GM21825 (cell line): Measurements from ENCODE around the gene VSTM2A.
"Not testable (repeated sequence)": the region's sequence is repeated elsewhere in the genome, so short reads cannot be mapped to it uniquely, and the experiment has no call there.

ENCODE experiments used
- ATAC-seq: cut with Tn5 transposase; IDR thresholded peaks from one replicate; pipeline ENCODE4 v1.9.1; 2021; ENCODE audit warnings: mild to moderate bottlenecking, moderate library complexity; ENCODE audit not compliant: unreplicated experiment

The VSTM2A gene, protein sequence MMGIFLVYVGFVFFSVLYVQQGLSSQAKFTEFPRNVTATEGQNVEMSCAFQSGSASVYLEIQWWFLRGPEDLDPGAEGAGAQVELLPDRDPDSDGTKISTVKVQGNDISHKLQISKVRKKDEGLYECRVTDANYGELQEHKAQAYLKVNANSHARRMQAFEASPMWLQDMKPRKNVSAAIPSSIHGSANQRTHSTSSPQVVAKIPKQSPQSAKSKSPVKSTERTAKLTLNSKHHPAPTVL

DNA sequence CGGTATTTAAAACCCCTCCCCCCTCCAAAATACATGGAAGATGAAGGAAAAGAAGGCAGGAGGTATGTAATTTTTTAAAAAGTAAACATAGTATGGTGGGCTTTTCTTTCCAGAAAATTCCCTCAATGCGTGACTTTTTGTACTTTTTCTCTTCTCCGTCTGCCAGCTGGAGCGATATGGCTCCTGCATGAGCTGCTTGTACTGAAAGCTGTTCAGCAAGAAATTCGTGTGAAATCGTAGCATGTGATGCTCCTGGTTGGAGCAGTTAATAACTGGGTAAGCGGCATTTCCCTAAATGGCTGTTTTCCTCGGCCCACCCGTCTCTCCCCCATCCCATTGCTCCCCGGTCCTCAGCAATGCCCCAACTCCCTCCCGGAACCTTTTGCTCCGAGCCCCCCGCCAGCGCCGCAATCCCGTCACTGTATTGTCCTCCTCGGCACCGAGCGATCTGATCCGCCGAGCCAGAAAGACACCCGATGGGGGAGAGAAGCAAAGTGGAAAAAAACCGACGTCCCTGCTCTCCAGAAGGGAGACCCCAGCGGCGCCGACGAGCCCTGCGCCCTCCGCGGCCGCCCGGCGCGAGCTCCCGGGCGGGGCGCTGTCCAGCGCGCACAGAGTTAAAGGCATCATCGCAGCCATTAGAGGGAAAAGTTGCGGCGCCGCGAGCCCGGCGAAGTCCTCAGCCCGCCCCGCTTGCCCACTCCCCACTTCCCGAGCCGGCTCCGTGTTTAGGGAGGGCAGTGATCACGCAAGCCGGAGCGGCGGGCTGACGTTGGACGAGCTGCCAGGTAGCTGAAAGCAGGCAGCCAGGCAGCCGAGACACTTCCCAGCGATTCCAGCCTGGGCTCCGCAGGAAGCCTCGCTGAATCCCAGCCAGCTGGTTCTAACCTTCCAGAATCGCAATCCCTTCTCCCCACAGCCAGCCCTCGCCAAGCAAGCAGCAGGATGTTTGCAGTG is at the start of gene VSTM2A:
Gene VSTM2A (plus strand): TSS at position 707 of the 957 bp plus-strand sequence. CDS start 356 bp downstream, outside the sequence.
- no peak for ATAC-seq

DNA sequence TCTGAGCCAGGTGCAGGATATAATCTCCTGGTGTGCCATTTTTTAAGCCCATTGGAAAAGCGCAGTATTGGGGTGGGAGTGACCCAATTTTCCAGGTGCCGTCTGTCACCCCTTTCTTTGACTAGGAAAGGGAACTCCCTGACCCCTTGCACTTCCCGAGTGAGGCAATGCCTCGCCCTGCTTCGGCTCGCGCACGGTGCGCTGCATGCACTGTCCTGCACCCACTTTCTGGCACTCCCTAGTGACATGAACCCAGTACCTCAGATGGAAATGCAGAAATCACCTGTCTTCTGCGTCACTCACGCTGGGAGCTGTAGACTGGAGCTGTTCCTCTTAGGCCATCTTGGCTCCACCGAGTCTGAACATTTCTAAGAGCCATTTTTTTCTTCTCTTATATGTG is 37.6 kb upstream of the VSTM2A start:
- not testable (repeated sequence) for ATAC-seq

DNA sequence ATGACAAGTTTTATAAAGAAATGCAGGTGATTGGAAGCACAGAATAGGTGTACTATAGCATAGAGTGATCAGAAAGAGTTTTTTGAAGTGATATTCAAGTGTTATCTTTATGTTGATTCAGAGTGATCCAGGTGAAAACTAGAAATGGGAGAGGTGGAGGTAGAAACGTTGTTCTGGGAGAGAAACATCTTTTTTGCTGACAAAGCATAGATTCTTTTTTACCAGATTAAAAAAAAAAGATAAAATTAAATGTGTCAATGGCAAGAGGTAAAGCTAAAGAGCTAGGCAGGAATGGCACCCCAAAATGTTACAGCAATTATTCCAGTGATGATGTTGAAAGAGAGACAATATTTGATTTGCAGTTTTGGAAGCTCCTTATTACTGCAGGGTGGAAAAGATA is 12.6 kb upstream of the VSTM2A start:
- no peak for ATAC-seq

DNA sequence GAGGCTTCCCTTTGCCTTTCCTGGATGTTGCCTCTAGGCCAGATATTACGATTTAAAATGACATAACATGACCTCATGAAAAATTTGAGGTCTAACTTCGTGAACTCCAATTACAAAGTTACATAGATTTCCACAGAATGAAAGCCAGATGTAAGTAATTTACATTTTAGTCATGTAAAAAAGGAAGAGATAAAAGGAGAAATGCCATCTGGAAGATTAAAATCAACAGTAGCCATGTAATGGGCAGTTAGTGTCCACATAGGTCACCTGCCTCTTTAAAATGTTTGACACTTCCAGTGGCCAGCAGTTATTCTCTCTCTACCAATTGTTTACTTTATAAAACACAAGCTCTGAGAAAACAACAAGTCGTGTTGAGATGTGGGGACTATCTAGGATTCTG is 4.1 kb upstream of the VSTM2A start:
- ATAC-seq, result no peak

DNA sequence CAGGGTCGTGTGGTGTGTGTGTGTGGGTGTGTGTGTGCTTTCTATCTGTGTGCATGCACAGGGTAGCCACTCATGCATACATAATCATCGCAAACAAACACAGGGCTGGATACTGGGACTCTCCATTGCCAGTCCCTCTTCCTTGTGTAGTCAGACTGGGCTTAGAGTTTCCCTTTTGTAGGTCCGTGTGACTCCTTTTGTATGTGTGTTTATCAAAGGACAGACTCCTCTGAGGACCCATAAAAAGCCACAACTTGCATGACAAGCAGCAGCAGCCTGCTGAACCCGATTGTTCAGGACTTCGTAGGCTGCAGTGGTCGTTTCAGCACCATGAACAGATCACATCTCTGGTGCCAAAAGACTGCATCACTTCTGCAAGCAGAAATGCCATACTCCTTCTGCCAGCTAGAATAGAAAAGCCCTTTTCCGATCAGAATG is 895 bp downstream of the VSTM2A start:
- no peak for ATAC-seq

DNA sequence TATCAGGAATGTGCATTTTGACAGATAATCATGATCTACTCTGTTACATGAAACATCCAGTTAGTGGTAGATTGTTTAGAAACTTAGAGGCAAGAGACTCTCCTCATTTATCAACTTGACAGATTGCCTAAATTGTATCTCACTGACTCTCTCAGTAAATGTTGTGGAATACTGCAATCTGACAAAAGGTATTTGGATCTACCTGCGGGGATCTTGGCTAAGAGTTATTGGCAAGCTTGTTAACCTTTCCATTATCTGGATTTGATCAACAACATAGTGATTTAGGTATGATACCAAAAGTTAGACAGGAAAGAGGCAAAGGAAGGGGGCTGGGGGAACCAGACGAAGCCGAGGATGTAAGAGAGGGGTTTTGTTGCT is 2.0 kb downstream of the VSTM2A start:
- no peak for ATAC-seq

DNA sequence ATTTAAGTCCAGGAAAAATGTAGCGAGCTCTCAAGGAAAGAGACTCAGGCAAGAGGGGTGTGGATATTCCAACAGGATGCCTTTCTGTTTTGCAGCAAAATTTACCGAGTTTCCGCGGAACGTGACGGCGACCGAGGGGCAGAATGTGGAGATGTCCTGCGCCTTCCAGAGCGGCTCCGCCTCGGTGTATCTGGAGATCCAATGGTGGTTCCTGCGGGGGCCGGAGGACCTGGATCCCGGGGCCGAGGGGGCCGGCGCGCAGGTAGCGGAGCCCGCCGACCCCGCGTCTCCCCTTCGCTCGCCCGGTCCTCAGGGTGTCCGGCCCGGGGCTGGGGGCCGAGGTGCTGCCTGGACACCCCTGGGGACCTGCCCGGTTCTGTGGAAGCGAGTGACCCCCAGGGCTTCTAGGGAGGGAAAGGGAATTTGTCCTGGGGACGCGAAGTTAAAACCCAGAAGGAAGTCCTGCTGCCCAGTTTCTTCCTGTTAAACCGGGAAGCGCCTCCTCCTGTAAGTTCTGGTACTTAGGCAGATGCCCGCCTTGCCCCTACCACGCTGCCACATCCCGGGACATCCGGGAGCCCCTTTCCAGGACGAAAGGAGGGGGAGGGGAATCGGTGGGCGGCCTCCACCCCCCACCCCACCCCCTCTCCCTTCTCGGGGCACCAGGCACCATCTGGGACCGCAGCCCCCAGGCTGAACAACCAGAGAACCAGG is 2.5 kb downstream of the VSTM2A start:
- no peak for ATAC-seq

DNA sequence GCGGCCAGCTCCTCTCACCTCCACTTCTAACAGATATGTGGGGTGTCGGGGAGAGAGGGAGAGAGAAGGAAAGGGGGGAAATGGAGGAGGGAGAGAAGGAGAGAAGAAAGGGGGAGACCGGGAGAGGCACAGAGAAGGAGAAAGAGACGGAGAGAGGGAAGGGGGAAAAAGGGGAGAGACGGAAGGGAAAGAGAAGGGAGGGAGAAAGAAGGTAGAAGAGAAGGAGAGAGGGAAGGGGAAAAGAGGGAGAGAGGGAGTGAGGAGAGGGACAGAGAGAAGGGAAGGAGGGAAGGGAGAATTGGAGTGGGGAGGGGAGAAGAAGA is 3.0 kb downstream of the VSTM2A start:
- no peak for ATAC-seq

DNA sequence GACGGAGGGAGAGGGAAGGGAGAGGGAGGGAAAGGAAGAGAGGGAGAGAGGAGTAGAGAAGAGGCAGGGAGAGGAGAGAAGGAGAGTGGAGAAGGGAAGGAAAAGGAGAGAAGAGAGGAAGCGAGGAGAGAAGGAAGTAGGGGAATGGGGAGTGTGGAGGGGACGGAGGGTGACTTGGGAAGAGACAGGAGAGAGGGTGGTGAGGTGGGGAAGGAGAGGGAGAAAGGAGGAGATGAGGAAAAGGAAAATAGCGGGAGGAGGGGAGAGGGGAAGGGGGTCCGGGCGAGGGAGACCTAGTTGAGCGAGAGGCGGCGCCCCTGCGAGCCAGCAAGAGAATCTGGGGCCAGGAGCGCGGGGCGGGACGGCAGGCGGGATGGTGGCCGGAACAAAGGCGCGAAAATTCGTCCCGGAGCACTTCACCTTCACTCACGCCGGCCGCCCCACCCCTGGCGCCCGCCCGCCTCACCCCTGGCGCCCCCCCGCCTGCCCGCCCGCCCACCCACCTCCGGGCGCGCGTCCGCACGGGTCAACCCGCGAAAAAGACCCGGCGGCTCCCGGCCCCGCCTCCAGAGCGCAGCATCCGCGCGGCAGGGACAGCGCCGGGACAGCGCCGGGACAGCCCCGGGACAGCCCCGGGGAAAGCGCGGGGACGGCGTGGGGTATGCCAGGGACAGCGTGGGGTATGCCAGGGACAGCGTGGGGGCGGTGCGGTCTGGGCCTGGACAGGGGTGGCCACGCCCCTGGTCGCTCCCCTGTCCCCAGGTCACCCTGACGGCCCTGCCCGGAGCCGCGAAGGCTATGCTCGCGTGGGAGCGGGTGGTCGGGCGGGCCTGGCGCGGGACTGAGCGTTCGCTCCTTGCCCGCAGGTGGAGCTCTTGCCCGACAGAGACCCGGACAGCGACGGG is 4.2 kb downstream of the VSTM2A start:
- no peak for ATAC-seq

DNA sequence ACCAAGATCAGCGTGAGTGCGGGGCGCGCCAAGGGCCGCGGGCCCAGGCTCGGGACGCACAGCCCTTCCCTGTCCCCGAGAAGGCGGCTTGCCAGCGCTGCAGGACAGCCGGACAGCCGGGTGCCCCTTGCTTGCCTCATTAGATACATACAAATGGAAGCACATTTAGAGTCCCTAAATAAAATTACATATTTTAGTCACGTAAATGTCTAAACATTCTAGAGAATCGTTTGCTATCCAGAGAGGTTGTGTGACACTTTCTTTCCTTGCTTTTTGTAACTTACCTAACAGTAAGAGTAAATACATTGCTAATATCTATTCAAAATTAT is 4.8 kb downstream of the VSTM2A start:
- ATAC-seq, result no peak

DNA sequence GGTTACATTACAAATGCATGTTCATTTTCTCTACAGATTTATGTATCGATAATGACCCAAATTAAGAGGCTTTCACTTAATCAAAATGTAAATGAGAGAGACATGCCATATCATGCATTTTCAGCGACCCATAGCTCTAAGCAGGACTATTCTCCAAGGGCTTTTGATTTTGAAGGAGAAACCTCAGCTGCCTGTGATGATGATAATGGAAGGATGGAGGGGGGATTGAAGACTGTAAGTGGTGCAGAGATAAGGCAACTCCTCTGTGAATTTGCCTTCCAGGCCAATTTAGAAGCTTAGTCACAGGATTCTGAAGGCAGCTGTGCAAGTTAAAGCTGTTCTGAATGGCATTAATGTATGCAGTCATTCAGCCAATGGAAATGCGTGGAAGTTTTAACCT is 8.3 kb downstream of the VSTM2A start:
- no peak for ATAC-seq

DNA sequence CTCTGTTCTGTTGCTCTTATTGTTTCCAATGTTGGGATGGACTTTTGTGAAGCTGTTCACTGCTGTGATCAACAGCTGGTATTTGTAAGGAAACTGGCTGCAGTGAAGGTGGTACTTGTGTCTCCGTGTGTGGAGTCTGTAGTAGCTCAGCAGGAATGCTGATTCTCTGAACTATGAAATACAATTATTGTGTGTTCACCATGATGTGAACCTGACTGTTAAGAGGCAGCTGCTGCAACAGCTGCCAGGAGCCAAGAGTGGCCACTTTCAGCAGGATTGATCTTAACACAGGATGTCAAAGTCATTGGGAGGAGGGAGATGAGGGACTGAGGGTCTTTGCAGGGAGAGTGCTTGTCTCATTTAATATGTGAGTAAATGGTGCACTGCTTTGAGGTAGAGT is 13.9 kb downstream of the VSTM2A start:
- ATAC-seq, result no peak

DNA sequence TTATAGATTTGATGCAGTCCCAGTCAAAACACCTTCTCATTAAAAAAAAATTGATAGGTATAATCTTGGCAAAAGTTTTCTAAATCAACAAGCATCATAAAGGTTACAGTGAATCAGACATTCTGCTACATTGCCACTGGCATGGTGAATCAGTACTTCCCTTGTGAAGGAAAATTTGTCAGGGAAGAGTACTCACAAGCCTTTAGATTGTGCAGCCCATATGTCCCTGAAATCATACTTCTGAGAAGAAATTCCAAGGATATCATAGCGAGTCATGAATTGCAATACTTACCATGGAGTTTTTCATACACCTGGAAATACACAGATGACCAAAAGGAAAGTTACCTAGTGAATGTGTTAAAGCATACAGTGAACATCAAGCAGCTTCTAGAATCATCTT is 17.2 kb downstream of the VSTM2A start:
- ATAC-seq, result no peak

DNA sequence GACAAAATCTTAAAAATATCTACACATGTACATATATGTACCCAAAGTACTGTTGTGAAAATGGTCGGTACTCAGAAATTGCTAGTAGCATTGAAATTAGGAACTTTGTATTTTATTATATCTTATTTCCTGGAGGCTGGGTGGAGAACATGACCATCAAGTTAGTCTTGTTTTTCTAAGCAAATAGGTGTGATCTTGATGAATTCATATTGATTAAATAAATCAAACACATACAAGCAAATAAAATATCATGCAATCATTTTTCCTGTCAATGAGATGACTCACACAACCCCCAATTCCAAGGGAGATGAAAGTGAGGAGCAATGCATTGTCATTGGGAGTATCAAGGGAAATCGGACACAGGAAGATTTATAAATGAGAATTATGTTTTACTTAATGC is 18.0 kb downstream of the VSTM2A start:
- ATAC-seq, result no peak

DNA sequence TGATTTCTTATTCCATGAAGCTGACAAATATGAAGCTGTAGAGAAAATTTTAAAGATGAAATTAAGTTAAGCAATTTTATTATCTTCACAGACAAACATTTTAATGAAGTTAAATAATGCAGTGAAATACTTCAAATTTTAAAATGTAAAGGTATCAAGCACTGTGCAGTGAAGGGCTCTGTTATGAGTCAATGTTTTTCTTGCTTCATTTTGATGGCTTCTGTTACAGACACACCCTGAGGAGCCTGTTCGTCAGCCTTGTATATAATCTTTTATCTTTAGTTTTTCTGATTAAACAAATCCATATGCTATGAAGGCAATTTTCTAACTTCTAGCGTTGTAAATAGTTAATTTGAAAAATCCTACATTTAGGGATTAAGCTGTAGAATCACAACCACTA is 18.5 kb downstream of the VSTM2A start:
- ATAC-seq, result no peak

DNA sequence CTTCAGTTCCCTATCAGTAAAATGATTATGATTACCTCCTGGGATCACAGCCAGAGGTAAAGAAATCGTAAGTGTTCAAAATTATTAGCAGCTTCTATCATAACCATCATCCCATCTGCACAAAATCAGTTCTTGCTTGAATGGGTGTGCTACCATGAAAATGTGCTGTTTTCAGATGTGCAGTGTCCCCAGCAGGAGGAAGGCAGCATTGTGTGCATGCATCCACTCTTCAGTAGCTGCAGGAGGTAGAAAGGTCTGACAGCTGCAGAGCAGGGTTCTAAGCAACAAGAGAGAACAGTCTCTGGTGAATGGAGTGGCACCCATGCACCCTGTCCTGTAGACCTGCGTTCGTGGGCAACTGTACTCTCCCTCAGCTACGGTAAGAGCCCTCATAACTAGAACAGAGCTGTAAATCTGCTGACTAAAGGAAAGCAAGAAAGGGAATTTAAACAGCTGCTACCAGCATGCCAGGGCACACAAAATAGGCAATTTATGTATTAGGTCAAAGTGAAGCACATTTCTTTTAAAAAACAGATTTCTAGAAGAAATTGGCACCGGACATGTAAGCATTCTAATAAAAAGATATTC is 21.2 kb downstream of the VSTM2A start:
- no peak for ATAC-seq

DNA sequence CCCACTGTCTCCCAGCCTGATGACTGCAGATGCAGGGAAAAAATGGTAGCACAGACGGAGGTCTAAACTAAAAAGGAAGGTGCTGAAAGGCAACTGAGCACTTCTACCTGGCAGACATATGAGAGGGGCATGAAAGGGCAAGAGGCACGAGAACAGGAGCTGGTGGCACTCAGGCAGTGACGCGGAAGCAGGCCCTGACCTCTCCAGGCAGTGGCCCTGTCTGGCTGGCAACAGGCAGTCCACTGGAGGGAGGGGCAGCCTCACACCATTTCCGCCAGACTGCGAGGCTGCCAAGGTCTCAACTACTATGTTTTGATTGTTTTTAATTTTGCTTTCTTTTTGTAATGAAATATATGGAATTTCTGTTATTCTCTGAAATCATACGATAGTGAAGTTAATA is 23.3 kb downstream of the VSTM2A start:
- no peak for ATAC-seq

DNA sequence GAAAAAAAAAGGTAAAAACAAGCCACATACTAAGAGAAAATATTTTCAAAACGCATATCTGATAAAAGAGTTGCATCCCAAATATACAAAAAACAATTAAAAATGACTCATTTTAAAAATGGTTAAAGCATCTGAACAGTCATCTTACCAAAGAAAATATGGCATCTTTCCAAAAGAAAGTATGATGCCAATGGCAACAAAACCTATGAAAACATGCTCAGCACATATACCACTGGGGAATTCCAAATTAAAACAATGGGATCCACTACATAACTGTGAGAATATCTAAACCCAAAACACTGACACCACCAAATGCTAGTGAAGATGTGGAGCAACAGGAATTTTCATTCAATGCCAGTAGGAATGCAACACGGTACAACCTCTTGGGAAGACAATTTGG is 39.3 kb downstream of the VSTM2A start:
- ATAC-seq, result no peak

DNA sequence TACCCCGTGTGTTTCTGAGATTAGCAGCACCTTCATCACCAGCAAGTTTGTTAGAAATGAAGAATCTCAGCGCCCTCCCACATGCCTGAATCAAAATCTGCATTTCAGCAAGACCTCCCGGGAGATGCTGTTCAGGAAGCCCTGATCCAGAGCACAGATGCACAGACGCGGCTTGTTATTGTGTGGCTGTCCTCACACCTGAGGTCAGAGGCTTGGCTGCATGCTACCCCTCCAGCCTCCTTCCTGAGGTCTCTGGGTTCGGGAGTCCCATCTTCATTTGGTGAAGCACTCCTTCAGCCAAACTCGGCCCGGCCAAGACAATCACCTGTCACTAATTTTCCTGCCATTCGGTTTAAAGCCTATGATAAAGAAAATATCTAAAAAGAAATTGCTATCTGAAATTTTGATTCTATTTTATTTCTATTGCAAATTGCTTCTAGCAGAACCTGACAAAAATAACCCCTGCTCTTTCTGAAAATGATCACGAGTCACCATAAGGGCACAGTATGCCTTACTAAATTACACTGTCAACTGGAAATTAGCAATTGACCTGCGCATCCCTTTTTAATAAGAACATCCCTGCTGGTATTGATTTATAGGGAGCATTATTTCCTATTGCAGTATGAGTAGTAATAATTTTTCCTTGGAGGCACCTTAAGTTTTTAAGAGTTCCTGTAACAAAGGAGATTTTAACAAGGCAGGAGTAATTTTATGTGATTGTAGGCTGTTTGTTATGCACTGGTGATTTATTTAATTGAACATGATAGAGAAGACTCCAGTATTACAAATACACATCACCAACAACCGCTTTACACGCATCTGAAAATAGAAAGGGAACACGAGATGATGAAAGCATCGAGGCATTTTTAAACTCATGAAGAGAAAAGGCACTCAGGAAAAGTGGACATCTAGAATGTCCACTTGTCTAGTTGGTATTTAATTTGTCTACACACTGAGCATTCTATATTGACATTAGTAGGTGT is 49.5 kb downstream of the VSTM2A start:
- ATAC-seq, result no peak
